Stimulated activated CD4-positive, alpha-beta T cell treated with anti-CD3 and anti-CD28 coated beads, Interleukin-2, amount 100 ng/mL, for 24 hours (primary cell): ENCODE data around the gene A4GALT.
"Not testable (repeated sequence)": the region's sequence is repeated elsewhere in the genome, so short reads cannot be mapped to it uniquely, and the experiment has no call there.

Experiments used
- DNase-seq, 2 donors: peaks; one replicate each; pipeline ENCODE4 v3.0.0-alpha.2; 2020

Gene A4GALT

GRCh38 chr22:42720263-42721044, at the start of gene A4GALT:
A4GALT (minus strand) TSS chr22:42720870; CDS start chr22:42693951, 26,919 bp downstream.
- peak in 1 of 2 donors; percentile 11 for DNase-seq

GRCh38 chr22:42770448-42770726, 49.7 kb upstream of the A4GALT start:
- DNase-seq, result no peak

- no peak for DNase-seq
These were observed 49.1 kb upstream of the A4GALT start for GRCh38 chr22:42769574-42770447.

DNA sequence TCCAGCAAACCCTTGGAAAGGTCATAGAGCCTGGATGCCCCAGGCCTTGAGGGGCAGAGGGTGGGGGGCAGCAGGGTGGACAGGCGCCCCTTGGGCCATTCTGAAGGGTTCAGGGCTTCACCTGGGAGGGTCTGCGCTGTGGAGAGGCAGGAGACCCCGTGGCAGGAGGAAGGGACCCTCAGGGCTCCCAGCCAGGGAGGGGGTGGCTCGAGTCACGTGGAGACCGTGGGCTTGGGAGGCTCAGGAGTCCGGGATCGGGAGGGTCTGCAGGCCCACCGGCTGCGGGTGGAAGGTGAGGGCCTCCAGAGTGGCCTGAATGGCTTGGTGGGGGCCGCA, 48.5 kb upstream of the A4GALT start:
- no peak for DNase-seq

DNA sequence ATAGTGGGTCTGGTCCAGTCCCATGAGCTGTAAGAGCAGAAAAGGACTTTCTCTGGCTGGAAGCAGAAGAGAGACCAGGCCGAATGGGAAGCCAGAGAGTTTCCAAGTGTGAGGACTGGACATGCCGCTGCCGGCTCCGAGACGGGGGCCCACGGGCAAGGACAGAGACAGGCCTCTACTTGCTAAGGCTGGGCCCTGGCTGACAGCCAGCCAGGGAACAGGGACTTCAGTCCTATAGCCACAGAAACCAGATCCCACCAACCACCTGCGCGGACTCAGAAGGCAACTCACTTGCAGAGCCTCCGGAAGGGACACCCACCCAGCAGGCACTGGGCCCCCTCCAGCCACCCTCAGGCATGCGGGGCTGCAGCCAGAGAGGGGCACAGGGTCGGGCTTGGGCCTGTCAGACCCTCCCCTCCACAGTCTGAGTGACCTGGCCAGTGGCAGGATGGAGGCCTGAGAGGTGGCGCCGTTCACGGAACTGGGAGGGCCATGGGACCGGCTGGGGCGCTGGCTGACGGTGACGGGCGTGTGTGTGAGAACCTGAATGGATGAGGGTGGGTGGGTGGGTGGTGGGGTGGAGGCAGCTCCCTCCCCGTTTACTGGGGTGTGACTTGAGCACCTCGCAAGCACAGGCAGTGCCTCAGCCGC, 47.8 kb upstream of the A4GALT start:
- no peak for DNase-seq

DNA sequence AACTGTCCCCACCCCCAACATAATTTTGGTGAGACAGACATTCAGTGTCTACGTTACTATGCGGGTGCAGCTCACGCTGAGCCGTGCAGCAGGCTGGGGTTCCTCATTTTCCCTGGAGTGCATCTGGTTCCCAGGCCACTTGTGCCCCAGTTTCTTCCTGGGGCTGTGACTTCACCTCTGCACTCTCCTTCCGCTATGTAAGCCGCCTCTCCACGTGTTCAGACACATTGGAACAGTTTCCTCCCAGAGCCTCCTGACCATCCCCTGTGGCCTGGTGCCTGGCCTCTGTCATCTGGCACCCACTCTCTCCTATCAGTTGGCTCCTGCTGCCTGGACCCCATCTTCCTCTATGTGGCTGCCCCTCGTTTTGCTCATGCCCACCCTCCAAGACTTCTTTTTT, 46.2 kb upstream of the A4GALT start:
- DNase-seq, result no peak

- DNase-seq, result no peak
These were observed 44.3 kb upstream of the A4GALT start for GRCh38 chr22:42764895-42765363.

DNA sequence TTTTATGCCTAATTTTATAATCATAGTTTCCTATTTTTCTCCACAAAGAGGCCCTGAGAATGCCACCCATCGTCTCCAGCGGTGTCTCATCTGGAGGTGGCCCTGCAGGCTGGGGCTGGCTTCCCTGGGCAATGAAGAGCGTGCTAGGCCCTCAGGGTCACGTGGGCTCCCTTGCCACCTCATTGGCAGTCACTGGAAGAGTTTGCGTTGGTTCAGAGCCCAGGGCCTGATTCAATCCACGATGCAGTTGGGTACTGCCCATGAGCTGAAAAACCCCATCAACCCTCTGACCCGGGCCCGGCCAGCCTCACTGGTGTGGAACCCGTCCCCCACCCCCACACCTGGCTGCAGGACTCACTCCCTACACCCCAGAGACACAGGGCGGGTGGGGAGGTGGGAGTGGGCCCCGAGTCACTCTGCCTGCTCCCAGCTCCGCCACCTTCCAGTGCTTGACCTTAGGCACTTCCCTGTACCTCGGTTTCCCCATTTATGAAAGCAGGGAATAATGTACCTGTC, 43.4 kb upstream of the A4GALT start:
- no peak for DNase-seq

DNA sequence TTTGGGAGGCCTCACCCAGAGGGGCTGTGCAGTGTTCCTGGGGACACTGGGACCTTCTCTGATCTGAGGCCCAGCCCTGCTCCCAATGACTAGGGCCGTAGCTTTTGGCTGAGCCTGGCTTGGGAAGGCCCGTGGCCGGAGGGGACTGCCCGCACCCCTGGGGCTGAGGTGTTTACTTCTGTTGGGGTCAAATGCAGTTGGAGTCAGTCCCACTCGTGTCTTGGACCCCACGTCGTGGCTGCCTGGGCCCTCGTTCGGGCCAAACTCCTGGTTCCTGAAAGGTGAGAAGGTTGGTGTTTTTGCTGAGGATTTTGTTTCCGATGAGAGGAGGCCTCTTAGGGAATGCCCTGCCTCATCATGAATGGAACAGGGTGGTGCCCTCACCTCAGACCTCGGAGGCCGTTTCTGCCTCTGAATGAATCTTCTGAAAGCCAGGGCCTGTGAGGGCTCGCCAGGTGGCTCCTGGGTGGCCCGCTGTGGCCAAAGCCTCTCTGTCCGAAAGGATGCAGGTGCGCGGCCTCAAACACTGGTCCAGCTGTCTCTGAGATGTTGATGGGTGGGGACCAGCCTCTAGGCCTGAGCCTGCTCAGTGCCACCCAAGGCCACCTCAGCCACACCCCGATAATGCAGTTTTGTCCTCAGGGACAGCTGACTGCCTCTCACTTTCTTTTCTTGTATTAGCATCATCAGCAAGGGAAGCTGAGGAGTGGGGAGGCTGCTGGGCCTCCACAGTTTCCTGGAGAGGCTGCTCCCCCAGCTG, 40.3 kb upstream of the A4GALT start:
- no peak for DNase-seq

- DNase-seq, result no peak
These were observed 38.4 kb upstream of the A4GALT start for GRCh38 chr22:42758931-42759629.

GRCh38 chr22:42755553-42755952, 34.9 kb upstream of the A4GALT start:
- not testable (repeated sequence) for DNase-seq

GRCh38 chr22:42755121-42755520, 34.5 kb upstream of the A4GALT start:
- not testable (repeated sequence) for DNase-seq

DNA sequence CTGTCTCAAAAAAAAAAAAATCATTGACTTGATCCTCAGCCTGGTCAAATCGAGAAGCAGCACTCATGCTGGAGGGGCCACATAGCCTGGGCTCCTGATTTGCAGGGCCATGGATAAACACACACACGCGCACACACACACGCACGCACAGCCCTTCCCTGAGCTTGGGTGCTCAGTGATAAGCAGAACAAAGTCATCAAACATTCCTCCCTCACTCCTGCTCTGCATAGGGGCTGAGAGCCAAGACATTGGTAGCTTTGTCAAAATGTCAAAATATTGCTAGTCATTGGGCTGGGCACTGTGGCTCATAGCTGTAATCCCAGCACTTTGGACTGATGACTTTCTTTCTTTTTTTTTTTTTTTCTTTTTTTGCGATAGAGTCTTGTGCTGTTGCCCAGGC, 34.0 kb upstream of the A4GALT start:
- no peak for DNase-seq

DNA sequence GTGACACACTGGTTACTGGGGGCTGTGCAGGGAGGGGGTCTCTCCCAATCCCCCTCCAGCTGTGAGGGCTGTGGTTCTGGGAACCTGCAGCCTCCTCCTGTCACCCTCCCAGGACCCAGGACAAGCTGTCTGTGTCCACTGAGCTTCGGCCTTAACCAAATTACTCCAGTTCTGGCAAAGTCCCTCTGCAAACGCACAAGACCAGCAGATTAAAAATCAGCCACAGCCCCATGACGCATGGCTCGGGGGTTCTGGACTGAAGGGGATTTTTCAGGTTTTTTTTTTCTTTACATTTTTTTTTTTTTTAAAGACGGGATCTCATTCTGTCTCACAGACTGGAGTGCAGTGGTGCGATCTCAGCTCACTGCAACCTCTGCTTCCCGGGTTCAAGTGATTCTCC, 32.2 kb upstream of the A4GALT start:
- no peak for DNase-seq

GRCh38 chr22:42752230-42752746, 31.6 kb upstream of the A4GALT start:
- no peak for DNase-seq

DNA sequence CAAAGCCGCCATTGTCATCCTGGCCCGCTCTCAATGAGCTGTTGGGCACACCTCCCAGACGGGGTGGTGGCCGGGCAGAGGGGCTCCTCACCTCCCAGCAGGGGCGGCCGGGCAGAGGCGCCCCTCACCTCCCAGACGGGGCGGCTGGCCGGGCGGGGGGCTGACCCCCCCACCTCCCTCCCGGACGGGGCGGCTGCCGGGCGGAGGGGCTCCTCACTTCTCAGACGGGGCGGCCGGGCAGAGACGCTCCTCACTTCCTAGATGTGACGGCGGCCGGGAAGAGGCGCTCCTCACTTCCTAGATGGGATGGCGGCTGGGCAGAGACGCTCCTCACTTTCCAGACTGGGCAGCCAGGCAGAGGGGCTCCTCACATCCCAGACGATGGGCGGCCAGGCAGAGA, 29.8 kb upstream of the A4GALT start:
- DNase-seq, result not testable (repeated sequence)

DNA sequence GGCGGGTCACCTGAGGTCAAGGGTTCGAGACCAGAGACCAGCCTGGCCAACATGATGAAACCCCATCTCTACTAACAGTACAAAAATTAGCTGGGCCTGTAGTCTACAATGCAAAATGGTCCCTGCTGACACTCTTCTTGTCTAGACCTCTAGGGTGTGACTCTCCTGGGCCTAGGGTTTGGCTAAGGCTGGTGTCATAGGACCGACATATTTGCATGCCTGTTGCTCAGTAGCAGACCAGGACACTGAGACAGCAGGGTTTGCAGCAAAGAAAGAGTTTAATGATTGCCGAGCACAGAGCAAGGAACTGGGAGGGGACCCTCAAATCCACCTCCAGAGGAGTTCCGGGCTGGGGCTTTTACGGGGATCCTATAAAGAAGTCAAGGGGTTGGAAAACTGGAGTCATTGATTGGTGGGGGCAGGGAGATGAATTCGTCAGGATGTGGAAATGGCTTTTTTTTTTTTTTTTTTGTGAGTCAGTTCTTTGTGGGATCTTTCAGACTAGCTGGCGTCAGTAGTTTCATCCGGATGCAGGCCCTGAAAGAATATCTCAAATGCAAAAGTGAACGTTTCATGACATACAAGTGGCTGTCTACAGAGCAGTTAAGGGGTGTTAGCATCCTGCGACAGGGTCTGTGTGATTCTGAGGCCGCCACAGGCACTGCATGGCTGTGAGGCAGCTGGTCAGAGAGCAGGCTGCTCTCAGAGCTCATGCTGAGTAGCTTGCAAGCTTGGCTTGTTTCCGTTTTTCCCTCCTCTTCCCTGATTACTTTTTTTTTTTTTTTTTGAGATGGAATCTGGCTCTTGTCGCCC, 27.2 kb upstream of the A4GALT start:
- DNase-seq, result no peak

DNA sequence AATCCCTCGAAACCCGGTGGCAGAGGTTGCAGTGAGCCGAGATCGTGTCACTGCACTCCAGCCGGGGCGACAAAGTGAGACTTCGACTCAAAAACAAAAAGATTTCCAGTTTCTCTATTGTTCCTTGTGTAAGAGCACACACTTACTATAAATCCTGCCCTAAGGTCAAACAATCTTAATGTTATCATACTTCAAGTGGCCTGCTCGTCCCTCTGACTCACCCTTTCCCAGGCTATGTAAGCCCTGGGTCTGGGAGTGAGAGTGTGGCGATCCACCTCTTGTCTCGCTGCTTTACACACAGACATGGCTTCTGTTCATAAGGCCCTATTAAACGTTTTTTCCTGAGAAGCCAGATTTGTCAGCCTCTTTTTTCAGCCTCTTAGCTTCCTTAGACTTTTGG, 24.4 kb upstream of the A4GALT start:
- DNase-seq, result no peak

DNA sequence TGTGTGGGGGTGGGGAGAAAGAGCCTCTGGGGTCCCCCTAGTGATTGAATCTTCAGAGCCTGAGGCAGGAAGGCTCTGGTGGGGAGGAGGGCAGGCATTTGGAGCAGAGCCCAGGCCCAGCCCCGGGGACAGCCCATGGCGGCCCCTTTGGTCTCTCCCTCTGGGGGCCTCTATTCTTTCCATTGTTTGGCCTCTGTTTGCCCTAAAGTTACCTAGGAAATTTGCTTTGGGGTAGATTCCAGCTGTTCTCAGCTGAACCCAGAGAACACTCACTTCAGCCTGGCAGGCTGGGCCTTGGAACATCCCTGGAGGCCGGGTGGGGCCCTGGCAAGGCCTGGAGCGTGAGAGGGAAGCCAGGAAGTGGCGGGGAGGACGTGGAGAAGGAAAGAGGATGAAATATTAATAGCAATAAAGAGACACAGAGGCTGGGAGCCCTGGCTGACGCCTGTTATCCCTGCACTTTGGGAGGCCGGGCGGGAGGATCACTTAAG, 22.9 kb upstream of the A4GALT start:
- DNase-seq, result no peak

GRCh38 chr22:42742940-42743339, 22.3 kb upstream of the A4GALT start:
- DNase-seq, result no peak

- DNase-seq, result not testable (repeated sequence)
These were observed 19.6 kb upstream of the A4GALT start for GRCh38 chr22:42740320-42740719.
